NK-92 treated with Interleukin-12 subunit alpha and Interleukin-12 subunit beta, amount 100 ng/mL, for 24 hours (cell line): Measurements from ENCODE around the gene ELFN2.

Source experiments
- DNase-seq: peaks from one replicate; lab custom pipeline; 2025; lab: John Stamatoyannopoulos, UW

ELFN2 gene

DNA sequence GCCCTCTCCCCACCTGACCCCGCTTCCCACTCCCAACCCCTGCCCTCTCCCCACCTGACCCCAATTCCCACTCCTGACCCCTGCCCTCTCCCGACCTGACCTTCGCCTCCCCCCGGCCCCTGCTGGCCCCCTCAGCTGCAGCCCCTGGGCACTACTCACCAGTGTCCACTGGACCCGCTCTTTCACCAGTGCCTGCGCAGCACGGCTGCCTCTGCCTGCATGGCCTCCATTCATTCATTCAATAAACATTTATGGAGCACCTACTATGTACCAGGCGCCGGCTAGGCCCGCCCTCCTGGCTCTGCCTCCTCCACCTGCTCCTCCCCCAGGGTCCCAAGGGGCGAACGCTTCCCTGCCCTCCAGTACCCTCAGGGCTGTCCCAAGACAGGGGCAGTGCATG, 42.6 kb downstream of the ELFN2 start:
- no peak for DNase-seq

DNA sequence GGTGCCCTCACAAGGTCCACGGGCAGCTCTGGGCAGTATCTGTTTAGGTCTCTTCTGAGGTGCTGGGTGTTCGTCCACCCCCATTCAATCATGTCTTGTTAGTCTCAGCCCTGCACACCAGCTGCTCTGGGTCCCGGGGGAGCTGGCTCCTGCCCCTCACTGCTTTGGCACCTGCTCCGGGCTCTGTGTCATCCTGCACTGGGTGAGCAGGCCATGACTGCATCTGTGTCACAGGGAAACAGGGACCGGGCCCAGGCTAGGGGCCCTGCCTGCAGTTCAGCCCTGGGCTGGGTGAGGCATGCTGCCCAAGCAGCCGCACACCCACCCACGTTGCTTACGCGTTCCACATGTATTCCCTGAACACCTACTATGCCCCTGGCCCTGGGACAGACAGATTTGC, 43.9 kb downstream of the ELFN2 start:
- DNase-seq: no peak

DNA sequence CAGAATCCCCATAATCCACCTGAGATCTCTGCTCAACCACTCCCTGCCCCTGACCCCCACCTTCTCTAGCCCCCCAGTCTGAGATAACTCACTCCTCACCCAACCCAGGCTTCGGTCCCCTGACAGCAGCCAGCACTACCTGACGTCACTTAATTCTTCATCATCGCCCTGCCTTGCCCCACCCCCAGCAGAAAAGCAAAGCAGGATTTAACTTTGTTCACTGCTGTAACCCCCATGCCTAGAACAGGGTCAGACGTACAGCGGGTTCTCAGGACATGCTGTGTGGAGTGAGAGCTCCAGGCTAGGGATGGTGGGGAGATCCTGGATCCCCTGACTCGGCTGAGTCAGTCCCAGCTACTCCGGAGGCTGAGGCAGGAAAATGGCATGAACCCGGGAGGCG, 45.8 kb downstream of the ELFN2 start:
- no peak for DNase-seq

DNA sequence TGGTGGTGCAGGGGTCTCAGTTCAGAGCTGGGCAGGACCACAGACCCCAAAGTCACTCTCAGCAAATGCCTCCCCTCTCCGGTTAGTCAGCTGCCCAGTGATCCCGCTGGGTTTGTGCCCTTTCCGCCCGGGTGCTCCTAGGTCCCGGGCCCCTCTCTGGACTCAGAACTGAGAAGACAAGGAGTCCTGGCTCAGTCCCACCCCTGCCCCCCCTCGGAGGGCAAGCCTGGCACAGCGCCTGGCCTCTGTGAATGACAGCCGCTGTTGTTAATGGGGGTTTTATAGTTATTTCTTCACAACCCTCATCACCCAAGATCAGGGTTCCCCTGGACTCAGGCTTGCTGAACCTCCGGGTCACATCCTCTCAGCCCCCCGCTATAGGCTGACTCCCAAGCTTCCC, 47.6 kb downstream of the ELFN2 start:
- DNase-seq: no peak

DNA sequence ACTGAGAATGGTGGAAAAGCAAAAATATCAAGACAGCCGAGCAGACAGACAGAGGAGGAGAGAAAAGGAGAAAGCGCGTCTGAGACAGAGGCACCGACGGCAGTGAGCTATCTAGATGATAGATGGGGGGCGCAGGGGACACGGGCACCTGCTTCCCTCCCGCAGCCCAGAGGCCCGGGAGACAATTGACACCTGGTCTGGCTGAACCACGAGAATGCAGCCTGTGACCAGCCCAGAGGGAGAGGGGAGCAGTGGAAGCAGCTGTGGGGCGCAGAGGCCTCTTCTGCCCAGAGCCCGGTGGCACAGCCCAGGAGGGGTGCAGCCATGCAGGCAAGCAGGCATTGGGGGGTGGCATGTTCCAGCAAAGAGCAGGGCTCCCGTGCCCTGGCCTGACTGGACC, 48.2 kb downstream of the ELFN2 start:
- DNase-seq: no peak

DNA sequence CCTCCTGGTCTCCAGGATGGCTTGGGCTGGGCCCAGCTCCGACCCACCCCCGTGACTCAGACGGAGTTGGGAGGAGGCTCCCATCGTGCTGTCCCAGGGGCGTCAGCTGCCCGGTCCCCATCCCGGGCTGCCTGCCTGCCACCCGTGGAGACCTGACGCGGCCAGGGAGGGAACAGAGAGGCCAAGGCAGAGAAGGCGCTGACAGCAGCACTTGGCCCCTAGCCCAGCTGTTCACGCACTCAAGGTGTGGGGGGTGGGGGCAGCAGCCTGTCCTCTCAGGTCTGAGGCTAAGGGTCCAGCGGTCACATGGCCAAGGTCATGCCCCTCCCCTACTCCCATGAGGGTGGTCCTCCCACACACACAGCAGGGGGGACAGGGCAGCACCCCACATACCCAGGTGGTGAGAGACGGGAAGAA, 48.6 kb downstream of the ELFN2 start:
- no peak for DNase-seq

DNA sequence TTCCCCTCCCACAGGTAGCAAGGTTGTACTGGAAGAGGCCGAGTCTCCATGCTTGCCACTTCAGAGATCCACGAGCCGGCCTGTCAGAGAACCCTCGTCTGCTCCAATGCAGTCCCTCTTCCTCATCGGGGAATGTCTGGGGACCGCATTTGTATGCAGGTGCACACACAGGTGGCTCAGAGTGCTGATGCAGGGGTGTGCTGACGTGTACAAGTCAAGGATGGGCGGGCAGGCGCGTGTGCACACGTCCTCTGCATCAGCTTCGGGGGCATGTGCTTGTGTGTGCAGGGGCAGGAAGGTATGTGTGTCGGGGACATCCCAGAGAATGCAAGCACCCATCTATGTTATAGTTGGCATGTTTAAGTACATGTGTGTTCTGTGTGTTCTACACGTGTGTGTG, 49.4 kb downstream of the ELFN2 start:
- DNase-seq: no peak

DNA sequence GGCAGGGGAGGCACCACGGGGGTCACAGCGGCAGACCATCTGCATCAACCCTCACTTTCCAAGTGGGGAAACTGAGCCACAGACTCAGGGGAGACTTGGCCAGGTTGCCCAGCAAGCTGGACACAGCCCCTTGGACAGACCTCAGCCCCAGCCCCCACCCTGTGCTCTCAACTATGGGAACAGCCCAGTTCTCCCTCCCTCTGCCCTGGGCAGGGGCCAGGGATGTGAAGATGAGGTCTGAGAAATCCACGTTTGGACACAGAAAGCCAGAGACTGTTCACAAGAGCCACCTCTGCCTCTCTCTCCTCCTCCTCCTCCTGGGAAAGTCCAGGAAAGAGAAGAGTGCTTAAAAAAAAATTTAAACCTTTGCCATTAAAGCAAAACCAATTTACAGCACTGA, 50.1 kb downstream of the ELFN2 start:
- DNase-seq: no peak

DNA sequence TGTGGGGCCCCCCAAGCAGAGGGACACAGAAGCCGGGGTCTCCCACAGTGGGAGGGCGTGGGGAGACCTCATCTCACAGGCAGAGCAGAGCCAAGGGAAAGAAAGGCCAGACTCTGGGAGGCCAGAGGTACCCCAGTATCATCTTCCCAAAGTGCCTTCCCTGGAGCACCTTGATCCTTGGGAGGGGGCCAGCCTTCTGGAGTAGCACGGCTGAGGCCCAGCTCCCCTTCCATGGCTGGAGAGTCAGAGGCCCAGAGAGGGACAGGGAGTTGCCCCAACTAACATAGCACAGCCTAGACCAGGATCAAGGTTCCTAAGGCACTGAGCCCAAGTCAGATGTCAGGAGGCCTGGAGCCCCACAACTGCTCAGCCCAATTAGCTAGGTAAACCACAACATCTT, 50.6 kb downstream of the ELFN2 start:
- DNase-seq: no peak

DNA sequence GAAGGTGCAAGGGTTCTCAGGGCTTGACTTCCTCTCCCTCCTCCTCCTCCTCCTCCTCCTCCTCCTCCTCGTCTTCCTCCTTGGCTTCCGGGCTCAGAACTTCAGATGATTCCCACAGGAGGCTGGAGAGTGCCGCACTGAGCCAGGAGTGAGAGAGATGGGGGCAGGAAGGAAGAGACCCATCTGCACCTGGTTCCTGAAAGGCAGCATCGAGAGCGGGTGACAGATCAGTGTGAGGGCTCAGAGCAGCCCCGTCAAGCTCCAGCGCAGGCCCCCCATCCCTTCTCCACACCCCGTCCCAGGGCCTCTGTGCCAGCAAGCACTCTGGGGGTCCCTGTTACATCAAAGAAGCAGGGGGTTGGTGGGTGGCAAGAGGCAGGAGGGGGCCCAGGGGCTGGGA, 51.5 kb downstream of the ELFN2 start:
- DNase-seq: no peak

DNA sequence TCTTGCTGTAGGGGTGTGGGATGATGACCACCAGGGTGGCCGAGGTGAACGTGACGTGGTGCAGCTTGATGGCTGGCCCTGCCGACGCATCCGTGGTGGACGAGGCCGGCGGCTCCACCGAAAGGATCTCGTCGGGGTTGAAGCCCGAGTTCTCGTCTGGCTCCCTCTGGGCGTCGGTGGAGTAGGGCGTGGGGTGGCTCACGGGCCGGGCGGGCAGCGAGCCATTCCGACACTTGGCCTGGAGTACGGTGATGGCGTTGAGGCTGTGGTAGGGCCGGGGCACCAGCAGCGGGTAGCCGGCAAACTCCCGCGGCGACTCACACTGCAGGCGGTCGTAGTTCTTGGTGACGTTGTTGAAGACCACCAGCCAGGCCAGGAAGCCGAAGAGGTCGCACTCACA, 52.7 kb downstream of the ELFN2 start:
- DNase-seq: no peak

DNA sequence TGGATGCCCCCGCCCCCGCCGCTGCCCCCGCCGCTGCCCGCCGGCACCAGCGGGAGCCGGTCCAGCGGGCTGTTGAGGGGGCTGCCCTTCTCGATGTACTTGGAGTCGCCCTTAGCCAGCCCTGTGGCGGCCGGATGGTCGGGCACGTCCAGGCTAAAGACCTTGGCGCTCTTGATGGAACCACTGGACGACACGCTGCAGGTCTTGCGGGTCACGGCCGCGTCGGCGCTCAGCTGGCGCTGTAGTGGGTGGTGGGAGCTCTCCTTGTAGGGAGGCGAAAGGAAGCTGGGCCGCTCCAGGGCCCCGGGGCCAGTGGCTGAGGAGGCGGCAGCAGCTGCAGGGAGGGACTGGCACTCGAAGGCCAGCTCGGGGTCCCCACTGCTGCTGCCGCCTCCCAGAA, 53.8 kb downstream of the ELFN2 start:
- no peak for DNase-seq

DNA sequence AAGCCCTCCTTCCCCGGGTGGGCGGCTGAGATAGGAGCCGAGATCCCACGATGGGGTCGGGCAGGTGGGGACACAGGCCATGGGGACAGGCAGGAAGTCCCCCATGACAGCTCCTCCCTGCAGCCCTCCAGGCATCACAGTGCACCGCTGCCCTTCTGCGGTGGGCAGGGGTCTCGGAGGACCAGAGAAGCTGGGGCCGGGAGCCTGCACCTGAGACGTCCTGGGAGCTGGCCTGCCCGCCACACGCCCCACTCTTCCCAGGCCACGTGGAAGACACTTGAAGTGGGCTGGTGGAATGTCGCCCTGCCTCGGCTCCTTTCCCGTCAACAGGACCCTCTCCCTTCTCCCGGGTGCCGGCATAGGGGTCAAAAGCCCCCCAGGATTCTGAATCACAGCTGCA, 55.4 kb downstream of the ELFN2 start:
- DNase-seq: no peak

DNA sequence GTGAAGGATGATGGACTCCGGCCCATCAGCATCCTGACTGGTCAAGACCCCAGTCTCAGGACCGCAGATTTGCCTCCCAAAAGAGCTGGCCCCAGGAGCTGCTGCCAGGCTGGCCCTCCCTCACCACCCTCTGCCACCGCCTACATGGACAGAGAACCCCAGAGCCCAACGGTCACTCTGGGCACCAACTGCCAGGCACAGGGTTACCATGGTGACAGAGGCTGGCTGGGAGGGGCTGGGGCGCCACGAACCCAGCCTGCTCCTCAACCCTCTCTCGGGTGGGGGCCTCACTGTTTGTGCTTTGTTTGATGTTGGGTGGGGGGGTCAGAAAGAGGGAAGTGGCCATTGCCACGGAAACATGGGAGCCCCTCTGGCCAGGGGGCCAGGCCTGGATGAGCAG, 55.8 kb downstream of the ELFN2 start:
- no peak for DNase-seq

DNA sequence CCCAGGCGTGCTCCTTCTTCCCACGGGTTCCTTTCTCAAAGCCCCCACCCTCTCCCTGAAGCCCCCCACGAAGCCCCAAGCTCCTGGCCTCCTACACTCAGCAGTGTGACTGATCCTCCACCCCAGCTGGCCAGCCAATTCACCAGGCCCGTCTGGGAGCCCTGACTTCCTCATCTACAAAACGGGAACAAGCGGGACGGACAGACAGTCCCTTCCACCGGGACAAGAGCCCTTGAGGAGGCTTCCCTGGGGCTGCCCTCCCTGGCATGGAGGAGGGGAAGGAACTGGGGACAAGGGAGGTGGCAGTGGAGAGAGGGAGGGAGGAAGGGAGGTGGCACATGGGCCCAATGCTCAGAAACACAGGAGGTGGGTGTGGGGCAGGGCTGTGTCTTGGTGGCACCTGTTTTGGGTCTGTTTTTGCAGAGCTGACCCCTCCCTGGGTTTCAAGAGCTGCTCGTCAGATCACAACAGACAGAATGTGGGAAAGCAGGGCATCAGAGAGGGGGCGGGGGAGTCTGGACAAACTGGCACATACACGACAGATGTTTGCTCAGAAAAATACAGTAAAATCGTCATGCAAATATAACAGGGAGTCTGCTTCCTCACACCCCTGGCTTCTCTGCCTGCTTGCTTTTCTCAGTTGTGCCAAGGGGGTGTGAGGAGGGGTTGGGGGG, 56.8 kb downstream of the ELFN2 start:
- DNase-seq: no peak

DNA sequence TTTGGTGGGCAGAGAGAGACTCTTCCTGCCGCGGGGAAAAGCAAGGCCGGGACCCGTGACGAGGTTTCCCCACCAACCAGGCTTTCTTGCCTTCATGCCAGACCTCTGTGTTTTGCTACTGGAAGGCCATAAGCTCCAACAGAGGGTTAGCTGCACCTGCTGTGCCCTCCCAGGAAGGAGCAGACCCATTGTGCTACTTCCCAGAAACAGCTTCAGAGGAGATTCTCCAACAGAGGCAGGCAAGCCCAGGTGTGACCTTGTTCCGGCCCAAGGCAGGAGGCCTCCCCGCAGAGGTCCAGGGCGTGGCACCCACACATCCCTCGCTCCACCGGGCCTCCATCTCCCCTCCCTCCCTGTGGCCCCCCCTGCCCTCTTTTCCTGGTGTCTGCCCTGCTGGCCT, 57.8 kb downstream of the ELFN2 start:
- no peak for DNase-seq

DNA sequence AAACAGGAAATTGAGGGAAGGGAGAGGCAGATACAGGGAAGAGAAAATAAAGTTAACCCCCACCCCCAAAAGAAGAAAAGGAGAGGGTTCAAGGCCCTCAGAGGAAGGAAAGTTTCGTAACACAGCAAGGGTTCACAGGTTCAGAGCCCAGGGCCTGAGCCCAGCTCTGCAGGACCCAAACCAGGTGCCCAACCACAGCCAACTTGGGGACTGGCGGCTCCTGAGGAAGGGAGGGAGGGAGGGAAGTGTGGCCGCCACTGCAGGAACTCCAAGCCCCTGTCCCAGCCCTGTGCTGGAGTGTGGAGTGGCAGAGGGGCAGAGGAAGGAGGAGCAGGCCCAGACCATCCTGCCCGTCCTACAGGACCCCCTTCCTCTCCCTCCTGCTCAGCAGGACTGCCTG, 59.2 kb downstream of the ELFN2 start:
- no peak for DNase-seq

DNA sequence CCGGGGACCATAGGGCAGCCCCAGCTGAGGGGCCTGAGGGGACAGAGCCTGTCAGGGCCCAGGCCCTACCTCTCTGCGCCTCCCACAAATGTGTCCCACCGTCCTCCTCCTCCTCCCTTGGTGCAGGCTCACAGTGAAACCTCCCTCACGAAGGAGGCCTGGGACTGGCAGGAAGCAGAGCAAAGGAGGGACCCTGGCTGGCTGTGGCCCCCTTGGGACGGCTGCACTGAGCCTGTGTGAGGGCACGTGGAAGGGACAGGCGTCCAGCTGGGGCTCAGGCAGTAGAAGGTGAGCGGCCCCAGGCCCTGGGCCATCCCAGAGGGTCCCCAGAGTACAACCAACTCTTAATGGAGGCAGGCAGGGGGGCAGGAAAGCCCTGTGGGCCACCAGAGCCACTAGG, 60.7 kb downstream of the ELFN2 start:
- no peak for DNase-seq

DNA sequence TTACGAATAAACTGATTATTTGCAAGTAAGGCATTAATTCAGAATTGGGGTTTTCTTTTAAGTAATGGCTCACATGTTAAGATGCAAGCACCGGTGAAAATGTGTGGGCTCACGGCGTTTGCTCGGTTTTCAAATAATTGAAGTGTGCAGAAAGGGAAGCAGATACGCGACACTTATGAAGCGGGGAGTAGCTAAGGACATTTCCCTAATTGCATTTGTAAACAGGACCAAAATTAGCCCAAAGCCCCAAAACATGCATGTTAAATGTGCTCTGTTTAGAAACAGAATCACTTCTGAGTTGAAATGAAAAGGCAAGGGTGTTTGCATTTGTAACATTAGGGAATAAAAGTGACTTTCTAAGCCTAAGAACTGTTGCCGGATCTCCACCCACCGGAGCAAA, 61.3 kb downstream of the ELFN2 start:
- no peak for DNase-seq

DNA sequence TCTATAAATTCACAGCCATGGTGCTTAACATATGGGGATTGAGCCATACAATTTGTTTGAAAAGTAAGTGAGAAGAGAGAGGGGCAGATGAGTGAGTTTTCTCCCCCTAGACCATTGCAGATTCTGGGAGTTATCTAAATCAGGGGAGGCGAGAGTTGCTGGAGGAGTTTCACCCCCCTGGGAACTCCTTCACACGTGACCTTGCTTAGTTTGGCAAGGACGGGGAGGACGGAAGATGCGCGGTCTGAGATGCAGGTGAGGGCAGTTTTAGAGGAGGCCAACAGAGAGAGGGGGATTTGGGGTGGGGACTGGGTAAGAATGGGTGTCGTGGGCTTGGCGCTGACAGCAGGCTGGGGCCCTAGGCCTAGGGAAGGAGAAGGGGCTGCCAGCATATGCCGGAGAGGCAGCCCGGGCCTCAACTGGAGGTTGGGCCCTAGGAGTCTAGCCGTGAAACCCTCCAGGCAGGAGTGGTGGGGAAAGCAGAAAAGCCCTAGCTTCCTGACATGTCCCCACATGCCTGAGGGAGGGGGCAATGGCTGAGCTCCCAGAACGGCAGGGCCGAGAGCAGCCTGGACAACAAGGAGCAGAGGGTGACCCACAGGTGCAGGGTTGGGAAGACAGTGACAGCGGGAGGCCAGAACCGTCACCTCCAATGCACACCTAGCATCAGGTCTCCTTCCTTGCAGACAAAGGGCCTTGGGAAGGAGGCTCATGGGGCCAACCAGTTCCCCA, 63.9 kb downstream of the ELFN2 start:
- DNase-seq: no peak

DNA sequence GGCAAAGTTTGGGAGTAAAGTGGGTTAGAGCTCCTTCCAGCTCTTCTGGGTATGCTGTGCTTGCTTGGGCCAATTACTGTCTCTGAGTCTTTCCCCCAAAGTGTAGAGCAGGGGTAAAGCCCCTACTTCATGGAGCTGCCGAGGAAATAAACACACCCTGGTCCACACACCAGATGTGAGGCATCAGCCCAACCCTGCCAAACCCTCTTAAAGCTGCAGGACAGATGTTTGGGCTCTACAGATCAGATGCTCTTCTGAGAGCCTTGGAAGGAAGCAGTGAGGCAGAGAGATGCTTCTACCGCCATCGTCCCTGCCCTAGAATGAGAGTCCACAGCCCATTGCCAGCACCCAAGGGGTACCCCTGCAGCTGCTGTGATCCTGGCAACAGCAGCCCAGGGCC, 64.7 kb downstream of the ELFN2 start:
- no peak for DNase-seq

DNA sequence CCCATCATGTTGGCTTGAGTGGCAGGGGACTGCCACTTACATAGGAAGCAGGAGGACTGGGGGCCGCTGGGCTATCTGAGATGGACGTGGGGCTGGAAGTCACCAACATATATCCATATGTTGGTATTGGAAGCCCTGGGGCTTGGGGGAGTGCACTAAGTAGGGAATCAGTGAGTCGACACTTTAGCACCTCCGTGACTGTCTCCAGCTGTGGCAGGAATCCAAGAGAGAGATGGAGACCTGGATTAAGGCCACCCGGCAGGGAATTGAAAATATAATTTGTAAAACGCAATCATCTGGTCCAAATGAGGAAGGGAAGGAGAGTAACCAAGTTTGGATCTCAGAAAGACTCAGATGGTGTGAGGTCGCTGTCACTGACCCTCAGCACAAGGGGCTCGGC, 68.4 kb downstream of the ELFN2 start:
- DNase-seq: no peak

DNA sequence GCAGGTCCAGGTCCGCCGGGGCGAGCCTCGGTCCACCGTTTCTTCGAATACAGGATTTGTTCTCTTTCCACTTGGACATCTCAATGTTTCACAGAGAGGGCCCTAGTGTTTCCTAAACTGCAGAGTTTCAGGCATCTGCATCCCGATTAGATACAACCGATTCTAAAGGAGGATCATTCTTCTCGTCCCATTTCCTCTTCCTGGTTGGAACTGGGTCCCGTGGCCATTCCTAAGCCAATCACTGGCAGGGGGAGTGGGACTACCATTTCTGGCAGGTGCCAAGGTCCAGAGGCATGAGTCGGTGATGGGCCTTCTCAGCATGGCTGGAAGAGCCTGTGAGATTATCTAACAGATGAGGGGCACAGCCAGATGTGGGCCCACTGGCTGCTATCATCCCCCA, 68.9 kb downstream of the ELFN2 start:
- no peak for DNase-seq

DNA sequence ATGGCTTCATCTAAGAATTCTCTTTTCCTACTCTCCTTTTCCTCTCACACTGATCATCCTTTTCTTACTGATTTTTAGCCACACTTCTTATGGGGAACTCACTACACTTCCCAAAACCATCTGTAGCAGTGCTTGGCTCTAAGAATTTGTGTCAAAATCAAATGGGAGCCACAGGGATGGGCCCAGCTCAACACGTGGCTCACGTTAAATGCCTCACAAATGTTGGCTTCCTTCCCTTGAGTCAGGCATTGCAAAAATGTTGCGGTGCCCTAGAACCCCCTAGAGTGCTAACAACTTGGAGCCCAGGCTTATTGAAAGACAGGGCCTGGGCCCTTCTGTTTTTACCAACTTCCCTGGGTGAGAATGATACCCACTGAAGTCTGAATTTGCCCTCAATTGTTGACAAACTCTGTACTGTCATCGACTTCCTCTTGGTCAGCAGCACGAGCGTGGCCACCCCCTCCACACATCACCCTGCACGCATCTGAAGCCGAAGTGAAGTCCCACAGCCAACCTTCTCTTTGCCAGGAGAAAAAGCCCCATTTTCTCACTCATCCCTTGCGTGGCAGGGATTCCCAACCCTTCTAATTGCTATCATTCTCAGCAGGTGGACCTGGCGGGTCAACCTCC, 69.7 kb downstream of the ELFN2 start:
- DNase-seq: no peak
